ENCODE measurements around the gene PACSIN2. TPM values are rescaled to one million over a fixed set of nuclear protein-coding genes. Genes with fewer than 3 reads are reported as not detected.

PACSIN2 gene
- total and polyA plus RNA-seq, 2 of the 13 experiments (the other 11 are each of a cell fraction or from before 2014, with no cell fraction given), result 54.1 to 68.8 TPM

- Histone ChIP-seq H3K4me1 (ENCODE audit: insufficient read depth, low read length) (peaks cover 77% of the 10 kb centered on the region), H3K79me2 (ENCODE audit: insufficient read depth, low read length) (peaks cover 94% of the 10 kb centered on the region), H2AFZ (ENCODE audit: low read length) (no peak overlapping the region), H3K36me3 (replicated peaks in 1 of 2; ENCODE audit: control insufficient read depth in 1 of 2, insufficient read depth in 2 of 2, low read length in 2 of 2) (peaks cover 8 to 17% of the 10 kb centered on the region in 2 experiments), H3K27me3 (ENCODE audit: control insufficient read depth in 1 of 2, insufficient read depth in 2 of 2, low read length in 2 of 2) (no peaks in the 10 kb centered on the region), H3K9me3 (ENCODE audit: low read length) (no peaks in the 10 kb centered on the region), H4K20me1 (ENCODE audit: insufficient read depth, low read length) (0 out of 2 replicates have a peak, but pooled peaks cover 6% of the 10 kb centered on the region), H3K4me2 (ENCODE audit: low read depth, low read length) (no peak overlapping the region), H3K27ac (ENCODE audit: extremely low read length, insufficient read depth, low read length) (peak overlapping the region; percentile 57), H3K9ac (ENCODE audit: insufficient read depth, low read depth, low read length) (no peak overlapping the region), H3K4me3 (replicated peaks in 1 of 3; ENCODE audit: insufficient read depth in 1 of 3, low read depth in 2 of 3, low read length in 3 of 3) (no peak overlapping the region)
- FAIRE-seq, result peak; percentile 43
- CTCF ChIA-PET (ENCODE audit: low intra/inter-chr PET ratio, low total read pairs), result no interaction called here
- TF ChIP-seq ZNF607 (CRISPR knock-in tag; IDR thresholded peaks at IDR 0.05; ENCODE audit: borderline replicate concordance) (no peak), ZNF550 (CRISPR knock-in tag; IDR thresholded peaks at IDR 0.05; ENCODE audit: borderline replicate concordance) (no peak), YEATS4 (CRISPR knock-in tag; IDR thresholded peaks at IDR 0.05; ENCODE audit: borderline replicate concordance) (no peak), MEF2D (CRISPR knock-in tag; IDR thresholded peaks at IDR 0.05) (no peak), ZNF768 (CRISPR knock-in tag; IDR thresholded peaks at IDR 0.05) (no peak), ZNF713 (CRISPR knock-in tag; IDR thresholded peaks at IDR 0.05) (no peak), FOXO4 (CRISPR knock-in tag; conservative IDR thresholded peaks at IDR 0.05) (no peak), DMAP1 (CRISPR knock-in tag; IDR thresholded peaks at IDR 0.05) (no peak), ZNF724P (CRISPR knock-in tag; IDR thresholded peaks at IDR 0.05; ENCODE audit: borderline replicate concordance) (no peak)
- intact Hi-C loops (cut with micrococcal nuclease; ENCODE audit: unreplicated experiment), result loop anchor here (10.0 kb wide), 1 partner anchor 46 kb away; no protein-coding TSS in a partner anchor
- no peak for DNase-seq (ENCODE audit: low spot score)
- WGBS (ENCODE audit: low lambda C conversion rate), result 93% methylated on average over 6 of the region's 6 CpGs
- no peak for ATAC-seq
- POLR2A ChIA-PET, result no interaction called here
- TSS peak; percentile 13 for BruUV-seq (replicated peaks)
- in situ Hi-C loops (cut with HindIII; ENCODE audit: extremely low pct_ligation_motif_present, low pct_unique_long_range_greater_than_20kb), result no loop called here
Observed at GRCh38 chr22:42949159-42949558, 65.8 kb downstream of the PACSIN2 start.
